SK-N-SH (cell line): ENCODE measurements around the gene DOK6. TPM values are rescaled to one million over a fixed set of nuclear protein-coding genes. Genes with fewer than 3 reads are reported as not detected.
A peak's percentile ranks its signal among the peaks of the same experiment; 100 is the strongest.

ENCODE experiments used
- CTCF ChIA-PET: fragments of 300-600, 350-600 bp; formaldehyde crosslinking; extraction: SDS; loops from one replicate; lab custom pipeline; 2021; lab: Yijun Ruan, JAX
- POLR2A ChIA-PET: fragments of 350-600 bp; sonication (Branson Sonifier 250); formaldehyde crosslinking; extraction: SDS; loops from one replicate; lab custom pipeline; 2020; ENCODE audit warnings: antibody characterized with exemption, inconsistent platforms; lab: Yijun Ruan, JAX
- DNase-seq: peaks from one replicate; pipeline ENCODE4 v3.0.0; 2012
- H2AFZ ChIP-seq: fragments of 200-600 bp; sonication (generic); 2 replicates; pipeline ENCODE4 v1.8.1; 2016; ENCODE audit warnings: antibody characterized with exemption, mild to moderate bottlenecking, low read depth
- H3F3A ChIP-seq: fragments of 200-600 bp; sonication (generic); replicated peaks from 2 replicates; pipeline ENCODE3; 2016; ENCODE audit warnings: antibody characterized with exemption, mild to moderate bottlenecking; ENCODE audit not compliant: insufficient read depth
- H3K27ac ChIP-seq, 2 experiments: fragments of 200-500 bp in 1 of 2; fragments of 200-600 bp in 1 of 2; sonication (Bioruptor generic) in 1 of 2; sonication (generic), shearing (Covaris generic) in 1 of 2; 2 replicates each; pipeline versions ENCODE4 v1.5.1 to v1.6.1; 2014 to 2016; ENCODE audit warnings: low read depth in 2 of 2, inconsistent platforms in 1 of 2, low read length in 1 of 2, mild to moderate bottlenecking in 1 of 2, mixed read lengths in 1 of 2
- H3K27me3 ChIP-seq: fragments of 200-600 bp; sonication (generic), shearing (Covaris generic); 2 replicates; pipeline ENCODE4 v1.6.1; 2016; ENCODE audit warnings: mixed run types; ENCODE audit not compliant: insufficient read depth
- H3K36me3 ChIP-seq, 2 experiments: fragments of 200-500 bp in 1 of 2; fragments of 200-600 bp in 1 of 2; sonication (Bioruptor generic) in 1 of 2; sonication (generic) in 1 of 2; replicated peaks in 1 of 2; 2 replicates each; pipeline versions ENCODE3 to v1.5.1; 2014 to 2016; ENCODE audit warnings: low read length in 1 of 2, mild to moderate bottlenecking in 1 of 2; ENCODE audit not compliant: insufficient read depth in 2 of 2, control insufficient read depth in 1 of 2
- H3K4me1 ChIP-seq, 2 experiments: fragments of 200-500 bp in 1 of 2; fragments of 200-600 bp in 1 of 2; sonication (Bioruptor generic) in 1 of 2; sonication (generic), shearing (Covaris generic) in 1 of 2; 2 replicates each; pipeline versions ENCODE4 v1.5.1 to v1.6.1; 2014 to 2016; ENCODE audit warnings: low read depth in 1 of 2, low read length in 1 of 2, mixed run types in 1 of 2; ENCODE audit not compliant: insufficient read depth in 2 of 2, control insufficient read depth in 1 of 2
- H3K4me2 ChIP-seq: fragments of 200-600 bp; sonication (generic), shearing (Covaris generic); 2 replicates; pipeline ENCODE4 v1.6.1; 2017; ENCODE audit warnings: mixed run types
- H3K4me3 ChIP-seq, 2 experiments: fragments of 200-500 bp in 1 of 2; fragments of 200-600 bp in 1 of 2; sonication (Bioruptor generic) in 1 of 2; sonication (generic), shearing (Covaris generic) in 1 of 2; 2 replicates each; pipeline versions ENCODE4 v1.5.1 to v1.8.1; 2014 to 2016; ENCODE audit warnings: low read depth in 2 of 2, inconsistent platforms in 1 of 2, low read length in 1 of 2, mild to moderate bottlenecking in 1 of 2, mixed read lengths in 1 of 2, moderate library complexity in 1 of 2
- H3K79me2 ChIP-seq: fragments of 200-600 bp; sonication (generic); 2 replicates; pipeline ENCODE4 v1.8.1; 2017; ENCODE audit warnings: mild to moderate bottlenecking; ENCODE audit not compliant: insufficient read depth
- H3K9ac ChIP-seq: fragments of 200-600 bp; sonication (generic); 2 replicates; pipeline ENCODE4 v1.6.1; 2017; ENCODE audit warnings: mixed run types
- H3K9me2 ChIP-seq: fragments of 200-600 bp; sonication (generic); 2 replicates; pipeline ENCODE4 v1.6.1; 2017; ENCODE audit warnings: mixed run types
- H3K9me3 ChIP-seq: fragments of 200-600 bp; sonication (generic); 2 replicates; pipeline ENCODE4 v1.6.1; 2017; ENCODE audit warnings: mixed run types, mild to moderate bottlenecking, moderate library complexity
- H4K20me1 ChIP-seq: fragments of 200-600 bp; sonication (generic); 2 replicates; pipeline ENCODE4 v1.6.1; 2017; ENCODE audit warnings: mild to moderate bottlenecking, mixed run types; ENCODE audit not compliant: insufficient read depth
- CHD2 ChIP-seq: fragments of 150-350 bp; IDR thresholded peaks from 2 replicates; pipeline ENCODE4 v1.6.1; 2018; ENCODE audit warnings: low read length; ENCODE audit not compliant: partially characterized antibody
- EZH2phosphoT487 ChIP-seq: fragments of 200-600 bp; sonication (generic); IDR thresholded peaks from 2 replicates; pipeline ENCODE4 v1.6.1; 2017; ENCODE audit warnings: low read depth, mixed run types, mild to moderate bottlenecking, antibody characterized with exemption, moderate library complexity, borderline replicate concordance
- FOSL2 ChIP-seq: IDR thresholded peaks from 2 replicates; pipeline ENCODE4 v1.4.0; 2012; ENCODE audit warnings: low read depth, mild to moderate bottlenecking, moderate library complexity, borderline replicate concordance
- FOXJ3 ChIP-seq: sonication (generic); formaldehyde crosslinking; IDR thresholded peaks from 2 replicates; pipeline ENCODE4 v1.5.1; 2020; ENCODE audit warnings: mild to moderate bottlenecking, missing genetic modification reagents
- GABPA ChIP-seq: IDR thresholded peaks from 2 replicates; pipeline ENCODE4 v1.4.0; 2012; ENCODE audit warnings: low read depth, mild to moderate bottlenecking
- GATA2 ChIP-seq: sonication (generic); formaldehyde crosslinking; IDR thresholded peaks from 2 replicates; pipeline ENCODE4 v1.5.0; 2020; ENCODE audit warnings: mild to moderate bottlenecking, missing genetic modification reagents
- MEF2A ChIP-seq: IDR thresholded peaks from 2 replicates; pipeline ENCODE4 v1.4.0; 2012; ENCODE audit warnings: low read depth, borderline replicate concordance
- MXI1 ChIP-seq: IDR thresholded peaks from 2 replicates; pipeline ENCODE4 v1.6.1; 2012; ENCODE audit warnings: mild to moderate bottlenecking, low read depth, low read length, improper control_type of control experiment
- NRF1 ChIP-seq: IDR thresholded peaks from 2 replicates; pipeline ENCODE4 v1.6.1; 2012; ENCODE audit warnings: low read depth, mild to moderate bottlenecking, low read length
- POLR2AphosphoS5 ChIP-seq: IDR thresholded peaks from 2 replicates; pipeline ENCODE4 v1.6.1; 2012; ENCODE audit warnings: low read depth, low read length
- RAD21 ChIP-seq: IDR thresholded peaks from 2 replicates; pipeline ENCODE4 v1.6.1; 2012; ENCODE audit warnings: mild to moderate bottlenecking, low read length
- RCOR1 ChIP-seq: fragments of 150-350 bp; IDR thresholded peaks from 2 replicates; pipeline ENCODE4 v1.6.1; 2017; ENCODE audit warnings: antibody characterized with exemption, low read length
- RXRA ChIP-seq: IDR thresholded peaks from 2 replicates; pipeline ENCODE4 v1.4.0; 2012; ENCODE audit warnings: low read depth, mild to moderate bottlenecking, borderline replicate concordance
- SMC3 ChIP-seq: IDR thresholded peaks from 2 replicates; pipeline ENCODE4 v1.6.1; 2012; ENCODE audit warnings: low read depth, low read length, improper control_type of control experiment
- TAF1 ChIP-seq: IDR thresholded peaks from 2 replicates; pipeline ENCODE4 v1.6.1; 2012; ENCODE audit warnings: low read depth, mild to moderate bottlenecking, low read length, moderate library complexity, borderline replicate concordance
- TEAD4 ChIP-seq: IDR thresholded peaks from 2 replicates; pipeline ENCODE4 v1.4.0; 2012; ENCODE audit warnings: mild to moderate bottlenecking, borderline replicate concordance; ENCODE audit not compliant: insufficient read depth
- WGBS: methylation state at CpG from one replicate; pipeline ENCODE4 v1.1.6; 2017; ENCODE audit warnings: low lambda C conversion rate; 5-methylcytosine and 5-hydroxymethylcytosine counted together
- polyA plus RNA-seq, 3 experiments: library from polyadenylated mRNA; depleted of rRNA; stranded (reverse); fragments of >200 nt; gene quantifications; 2 replicates each; pipeline ENCODE4 v1.2.3, GENCODE V29; 2012
- TF ChIP-seq, protein P1 (sequence below): IDR thresholded peaks from 2 replicates; pipeline ENCODE4; 2012
- TF ChIP-seq, protein P2 (sequence below): fragments of 150-350 bp; IDR thresholded peaks from 2 replicates; pipeline ENCODE4 v1.6.1; 2017; ENCODE audit warnings: antibody characterized with exemption, low read length, low read depth, borderline replicate concordance
- TF ChIP-seq, protein P3 (sequence below): fragments of 150-350 bp; IDR thresholded peaks from 2 replicates; pipeline ENCODE4 v1.6.1; 2016; ENCODE audit warnings: mild to moderate bottlenecking, low read depth, low read length
- TF ChIP-seq, protein P4 (sequence below): fragments of 200-600 bp; sonication (generic); IDR thresholded peaks from 2 replicates; pipeline ENCODE4 v1.6.1; 2017; ENCODE audit warnings: antibody characterized with exemption, mild to moderate bottlenecking, moderate library complexity

DOK6 gene
- polyA plus RNA-seq, 1 of the 3 experiments (the other 2 are of a cell fraction) = 3.9 TPM

DNA sequence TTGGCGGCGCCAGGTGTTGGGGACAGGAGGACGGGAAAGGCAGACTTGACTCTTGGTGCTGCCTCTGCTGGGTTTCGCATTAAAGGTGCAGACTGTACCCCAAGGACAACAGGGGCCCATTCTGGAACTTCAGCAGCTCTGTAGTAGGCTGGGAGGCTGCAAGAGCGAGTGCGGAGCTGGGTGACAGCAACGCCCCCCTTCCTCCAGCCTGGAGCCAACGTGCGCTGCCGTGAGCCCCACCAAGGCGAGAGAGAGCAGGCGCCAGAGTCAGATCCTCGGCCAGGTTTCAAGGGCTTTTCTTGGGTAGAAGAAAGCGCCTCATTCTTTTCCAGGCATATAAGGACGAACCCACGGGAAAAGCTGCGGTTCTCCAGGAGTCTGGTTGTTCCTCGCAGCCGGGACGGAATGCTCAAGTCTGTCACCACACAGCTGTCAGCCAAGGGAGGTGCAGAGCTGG is 1.9 kb downstream of the DOK6 start:
- WGBS = 96% methylated on average over 14 of the region's 20 CpGs
- H3K4me2 ChIP-seq = peak overlapping the region; percentile 82; the same call in 1 of the 2 replicates
- TF ChIP-seq TAF1 (no peak), FOXJ3 (CRISPR knock-in tag) (no peak), TEAD4 (no peak), RAD21 (no peak), MEF2A (no peak), EZH2phosphoT487 (no peak), POLR2AphosphoS5 (no peak), MXI1 (no peak), GABPA (no peak), RXRA (no peak)
- TF ChIP-seq, protein P1, sequence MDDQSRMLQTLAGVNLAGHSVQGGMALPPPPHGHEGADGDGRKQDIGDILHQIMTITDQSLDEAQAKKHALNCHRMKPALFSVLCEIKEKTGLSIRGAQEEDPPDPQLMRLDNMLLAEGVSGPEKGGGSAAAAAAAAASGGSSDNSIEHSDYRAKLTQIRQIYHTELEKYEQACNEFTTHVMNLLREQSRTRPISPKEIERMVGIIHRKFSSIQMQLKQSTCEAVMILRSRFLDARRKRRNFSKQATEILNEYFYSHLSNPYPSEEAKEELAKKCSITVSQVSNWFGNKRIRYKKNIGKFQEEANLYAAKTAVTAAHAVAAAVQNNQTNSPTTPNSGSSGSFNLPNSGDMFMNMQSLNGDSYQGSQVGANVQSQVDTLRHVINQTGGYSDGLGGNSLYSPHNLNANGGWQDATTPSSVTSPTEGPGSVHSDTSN = no peak
- TF ChIP-seq, protein P2, sequence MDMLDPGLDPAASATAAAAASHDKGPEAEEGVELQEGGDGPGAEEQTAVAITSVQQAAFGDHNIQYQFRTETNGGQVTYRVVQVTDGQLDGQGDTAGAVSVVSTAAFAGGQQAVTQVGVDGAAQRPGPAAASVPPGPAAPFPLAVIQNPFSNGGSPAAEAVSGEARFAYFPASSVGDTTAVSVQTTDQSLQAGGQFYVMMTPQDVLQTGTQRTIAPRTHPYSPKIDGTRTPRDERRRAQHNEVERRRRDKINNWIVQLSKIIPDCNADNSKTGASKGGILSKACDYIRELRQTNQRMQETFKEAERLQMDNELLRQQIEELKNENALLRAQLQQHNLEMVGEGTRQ = no peak
- TF ChIP-seq, protein P3, sequence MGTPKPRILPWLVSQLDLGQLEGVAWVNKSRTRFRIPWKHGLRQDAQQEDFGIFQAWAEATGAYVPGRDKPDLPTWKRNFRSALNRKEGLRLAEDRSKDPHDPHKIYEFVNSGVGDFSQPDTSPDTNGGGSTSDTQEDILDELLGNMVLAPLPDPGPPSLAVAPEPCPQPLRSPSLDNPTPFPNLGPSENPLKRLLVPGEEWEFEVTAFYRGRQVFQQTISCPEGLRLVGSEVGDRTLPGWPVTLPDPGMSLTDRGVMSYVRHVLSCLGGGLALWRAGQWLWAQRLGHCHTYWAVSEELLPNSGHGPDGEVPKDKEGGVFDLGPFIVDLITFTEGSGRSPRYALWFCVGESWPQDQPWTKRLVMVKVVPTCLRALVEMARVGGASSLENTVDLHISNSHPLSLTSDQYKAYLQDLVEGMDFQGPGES = no peak

DNA sequence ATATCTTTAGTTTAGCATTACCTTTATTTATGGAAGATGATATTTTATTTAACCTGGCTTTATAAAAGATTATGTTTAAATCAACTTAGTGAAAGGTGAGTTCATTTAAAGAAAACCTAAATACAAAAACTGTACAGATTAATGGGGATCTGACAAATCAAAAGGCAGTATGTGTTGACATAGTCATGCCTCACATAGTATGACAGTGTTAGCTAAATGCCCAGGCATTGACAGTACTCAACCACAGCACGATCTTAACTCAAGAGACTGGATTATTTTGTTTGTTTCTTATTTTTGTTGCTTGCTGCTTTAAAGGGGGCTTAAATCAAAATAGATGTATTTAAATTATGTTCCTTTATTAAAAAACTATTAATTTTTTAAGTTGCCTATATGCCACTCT is 7.8 kb downstream of the DOK6 start:
- H3K27me3 ChIP-seq = no peaks in the 10 kb centered on the region
- no peak overlapping the region for H3K27ac ChIP-seq
- no peaks in the 10 kb centered on the region for H3K36me3 ChIP-seq
- 76% methylated on average over 1 of the region's 1 CpG for WGBS
- H3K9me2 ChIP-seq = no peaks in the 10 kb centered on the region
- no peak for DNase-seq
- H3K79me2 ChIP-seq = no peaks in the 10 kb centered on the region; the same call in 1 of the 2 replicates
- H3K4me3 ChIP-seq = no peak overlapping the region
- H3K4me2 ChIP-seq = no peak overlapping the region
- no peaks in the 10 kb centered on the region for H3K9me3 ChIP-seq
- POLR2A ChIA-PET = no interaction called here
- H4K20me1 ChIP-seq = no peaks in the 10 kb centered on the region
- no peaks in the 10 kb centered on the region for H3F3A ChIP-seq
- CTCF ChIA-PET = no interaction called here
- no peak overlapping the region for H2AFZ ChIP-seq
- H3K4me1 ChIP-seq = no peaks in the 10 kb centered on the region
- no peak overlapping the region for H3K9ac ChIP-seq
- no peak for TF ChIP-seq SMC3
- TF ChIP-seq POLR2AphosphoS5 = no peak
- TF ChIP-seq TEAD4 = no peak
- TF ChIP-seq FOXJ3 (CRISPR knock-in tag) = no peak
- no peak for TF ChIP-seq FOSL2
- TF ChIP-seq MEF2A = no peak
- no peak for TF ChIP-seq CHD2
- no peak for TF ChIP-seq RAD21
- no peak for TF ChIP-seq RCOR1
- TF ChIP-seq GATA2 (CRISPR knock-in tag) = no peak
- TF ChIP-seq TAF1 = no peak
- TF ChIP-seq NRF1 = no peak
- TF ChIP-seq, protein P4, sequence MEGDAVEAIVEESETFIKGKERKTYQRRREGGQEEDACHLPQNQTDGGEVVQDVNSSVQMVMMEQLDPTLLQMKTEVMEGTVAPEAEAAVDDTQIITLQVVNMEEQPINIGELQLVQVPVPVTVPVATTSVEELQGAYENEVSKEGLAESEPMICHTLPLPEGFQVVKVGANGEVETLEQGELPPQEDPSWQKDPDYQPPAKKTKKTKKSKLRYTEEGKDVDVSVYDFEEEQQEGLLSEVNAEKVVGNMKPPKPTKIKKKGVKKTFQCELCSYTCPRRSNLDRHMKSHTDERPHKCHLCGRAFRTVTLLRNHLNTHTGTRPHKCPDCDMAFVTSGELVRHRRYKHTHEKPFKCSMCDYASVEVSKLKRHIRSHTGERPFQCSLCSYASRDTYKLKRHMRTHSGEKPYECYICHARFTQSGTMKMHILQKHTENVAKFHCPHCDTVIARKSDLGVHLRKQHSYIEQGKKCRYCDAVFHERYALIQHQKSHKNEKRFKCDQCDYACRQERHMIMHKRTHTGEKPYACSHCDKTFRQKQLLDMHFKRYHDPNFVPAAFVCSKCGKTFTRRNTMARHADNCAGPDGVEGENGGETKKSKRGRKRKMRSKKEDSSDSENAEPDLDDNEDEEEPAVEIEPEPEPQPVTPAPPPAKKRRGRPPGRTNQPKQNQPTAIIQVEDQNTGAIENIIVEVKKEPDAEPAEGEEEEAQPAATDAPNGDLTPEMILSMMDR = no peak

More for the DNA sequence above, 1.9 kb downstream of the DOK6 start:
- POLR2A ChIA-PET = no interaction called here
- Histone ChIP-seq H3K9ac (no peak overlapping the region), H3K36me3 (peaks cover 0 to 3% of the 10 kb centered on the region in 2 experiments), H2AFZ (no peak overlapping the region), H3F3A (peaks cover 9% of the 10 kb centered on the region), H3K4me3 (peak overlapping the region in 1 of 2 experiments; percentile 84; a peak in 2 of 4 replicates), H4K20me1 (no peaks in the 10 kb centered on the region), H3K9me2 (no peaks in the 10 kb centered on the region), H3K79me2 (peaks cover 3% of the 10 kb centered on the region; the same call in 1 of the 2 replicates), H3K9me3 (no peaks in the 10 kb centered on the region), H3K27ac (no peak overlapping the region), H3K27me3 (no peaks in the 10 kb centered on the region), H3K4me1 (peaks cover 0 to 3% of the 10 kb centered on the region in 2 experiments; a peak in 2 of 4 replicates)
- no peak for DNase-seq
- CTCF ChIA-PET = interaction anchor here (1.5 kb wide), 1 partner anchor 32 kb away, joined by 5 read pairs; no protein-coding TSS in a partner anchor
